ENCODE data around the gene AGAP3. TPM values are rescaled to one million over a fixed set of nuclear protein-coding genes. Genes with fewer than 3 reads are reported as not detected.

Gene AGAP3
- total RNA-seq, 2 donors from 2014 or later, result 50.8 to 64.0 TPM

DNA sequence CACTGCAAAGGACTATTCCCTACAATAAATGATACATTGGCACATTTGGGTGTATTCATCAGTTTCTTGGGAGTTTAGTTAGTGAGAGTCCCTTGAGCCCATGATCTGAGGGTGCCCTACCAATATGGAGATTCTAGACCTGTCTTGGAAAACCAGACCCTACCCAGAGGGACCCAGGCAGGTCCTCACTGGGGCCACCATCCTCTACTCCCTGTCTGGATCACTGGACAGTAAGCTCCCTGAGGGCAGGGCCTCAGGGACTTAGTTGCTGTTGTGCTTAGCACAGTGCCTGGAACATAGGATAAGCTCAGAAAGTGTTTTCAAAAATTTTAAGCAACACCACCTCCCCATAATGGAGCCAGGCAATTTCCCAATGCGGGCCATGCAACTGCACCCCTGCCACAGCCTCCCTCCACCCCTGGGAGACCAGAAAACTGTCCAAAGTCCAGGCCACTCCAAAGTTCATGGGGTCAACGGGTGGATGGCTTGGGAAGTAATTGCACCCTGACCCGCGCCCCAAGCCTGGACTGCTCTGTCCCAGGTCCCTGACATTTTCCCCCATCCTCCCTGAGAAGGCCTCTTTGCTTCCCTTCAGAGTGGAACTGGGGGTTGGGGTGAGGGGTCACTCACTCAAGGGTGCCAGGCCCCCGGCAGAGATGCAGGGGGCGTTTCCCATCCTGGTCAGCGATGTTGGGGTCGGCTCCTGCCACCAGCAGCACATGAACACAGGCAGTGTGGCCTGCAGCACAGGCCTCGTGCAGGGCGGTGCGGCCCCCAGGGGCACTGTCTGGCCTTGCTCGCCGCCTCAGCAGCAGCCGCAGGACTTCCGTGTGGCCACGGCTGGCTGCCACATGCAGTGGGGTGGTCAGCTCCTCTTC is 99.7 kb downstream of the AGAP3 start:
- ATAC-seq, result no peak
- no peak for DNase-seq

DNA sequence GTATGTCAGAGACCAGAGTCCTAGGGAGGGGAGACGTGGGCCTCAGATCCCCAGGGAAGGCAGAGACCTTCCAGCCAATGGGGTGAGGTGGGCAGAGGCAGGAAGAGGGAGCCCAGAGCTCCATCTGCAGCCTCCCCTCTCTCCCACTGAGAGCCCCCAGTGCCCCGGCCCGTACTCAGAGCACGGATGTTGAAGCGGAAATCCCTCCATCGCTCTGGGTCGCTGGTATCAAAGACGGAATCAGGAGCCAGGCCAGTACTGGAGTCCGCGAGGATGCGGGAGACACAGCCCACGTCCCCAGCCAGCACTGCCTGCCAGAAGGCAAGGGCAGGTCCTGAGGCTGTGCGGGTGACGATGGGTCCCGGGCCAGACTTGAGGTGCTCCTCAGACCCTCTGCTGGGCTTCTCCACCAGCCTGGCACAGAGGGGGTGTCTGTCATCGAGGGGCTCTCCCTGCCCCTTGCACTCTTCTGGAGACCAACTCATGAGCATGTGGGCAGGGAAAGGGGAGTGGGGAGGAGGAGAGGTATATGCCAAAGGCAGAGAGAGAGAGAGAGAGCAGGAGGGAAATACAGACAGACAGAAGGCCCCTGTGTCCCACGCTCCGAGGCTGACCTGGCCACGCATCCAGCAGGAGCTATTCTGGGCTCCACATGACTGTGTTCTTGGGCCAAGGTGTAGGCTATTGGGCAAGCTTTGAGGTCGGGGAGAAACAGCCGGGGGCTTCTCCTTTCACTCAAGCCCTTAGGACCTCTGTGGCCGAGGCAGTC is 100.5 kb downstream of the AGAP3 start, which contains the start of gene ASB10:
ASB10 (minus strand) TSS at position 611 of the 769 bp plus-strand sequence; CDS start at position 491, 120 bp downstream.
- DNase-seq, result no peak
- intact Hi-C loops (cut with DNase I, micrococcal nuclease), result no loop called here
- ATAC-seq, result no peak

More for the DNA sequence above, 99.7 kb downstream of the AGAP3 start:
- intact Hi-C loops (cut with DNase I, micrococcal nuclease), result no loop called here

DNA sequence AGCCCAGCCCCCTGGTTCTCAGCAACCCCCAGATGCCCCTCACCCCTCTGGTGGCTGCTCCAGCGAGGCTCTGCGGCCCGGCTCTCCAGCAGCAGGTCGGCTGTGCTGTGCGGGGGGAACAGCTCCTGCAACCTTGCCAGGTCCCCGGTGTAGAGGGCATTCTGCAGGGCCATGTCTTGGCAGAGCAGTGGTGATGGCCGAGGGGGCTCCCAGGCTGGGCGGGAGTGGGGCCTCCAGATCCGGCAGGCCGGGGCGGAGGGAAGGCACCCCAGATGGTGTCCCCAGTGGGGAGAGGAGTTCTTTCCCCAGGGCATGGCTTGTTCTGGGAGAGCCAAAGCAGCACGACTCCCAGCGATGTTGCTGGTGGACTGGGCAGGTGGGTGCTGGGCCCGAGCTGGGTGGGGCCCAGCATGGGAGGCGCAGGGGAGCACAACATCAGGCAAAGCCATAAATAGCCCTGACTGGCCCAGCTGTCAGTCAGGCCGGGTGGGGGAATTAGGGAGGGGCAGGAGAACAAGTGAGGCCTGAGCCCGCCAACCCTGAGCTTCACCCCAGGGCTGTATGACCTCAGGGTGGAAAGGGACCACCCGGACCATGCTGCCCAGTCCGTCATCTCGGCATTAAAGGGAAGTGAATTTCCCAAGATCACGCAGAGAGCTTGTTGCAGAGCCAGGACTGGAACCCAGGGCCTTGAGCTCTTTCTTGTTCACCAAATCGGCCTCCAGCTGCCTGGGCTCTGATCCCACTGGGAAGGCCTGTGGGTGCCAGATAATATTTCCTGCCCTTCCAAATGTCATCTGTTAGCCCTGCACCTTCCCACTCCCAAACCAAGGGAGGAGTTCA is 101.4 kb downstream of the AGAP3 start:
- no peak for ATAC-seq
- no peak for DNase-seq
- intact Hi-C loops (cut with DNase I, micrococcal nuclease), result loop anchor here in 1 of 2 donors (2.0 kb wide), 1 partner anchor 33 kb away; no protein-coding TSS in a partner anchor

DNA sequence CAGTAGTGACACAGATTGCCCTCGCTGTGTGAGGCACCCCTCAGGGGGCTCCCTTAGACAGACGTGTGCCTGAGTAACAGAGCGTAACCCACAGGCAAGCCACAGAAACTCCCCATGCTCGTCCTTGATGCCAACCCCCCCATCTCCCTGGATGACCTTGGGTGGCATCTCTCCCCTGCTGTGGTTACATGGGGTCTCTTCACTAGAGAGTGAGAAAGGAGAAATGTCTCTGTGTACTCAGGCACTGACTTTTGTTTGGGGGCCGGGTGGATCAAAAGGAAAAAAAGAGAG is 101.9 kb downstream of the AGAP3 start:
- intact Hi-C loops (cut with DNase I, micrococcal nuclease), result loop anchor here in 1 of 2 donors (2.0 kb wide), 1 partner anchor 33 kb away; no protein-coding TSS in a partner anchor
- DNase-seq, result no peak
- ATAC-seq, result no peak

DNA sequence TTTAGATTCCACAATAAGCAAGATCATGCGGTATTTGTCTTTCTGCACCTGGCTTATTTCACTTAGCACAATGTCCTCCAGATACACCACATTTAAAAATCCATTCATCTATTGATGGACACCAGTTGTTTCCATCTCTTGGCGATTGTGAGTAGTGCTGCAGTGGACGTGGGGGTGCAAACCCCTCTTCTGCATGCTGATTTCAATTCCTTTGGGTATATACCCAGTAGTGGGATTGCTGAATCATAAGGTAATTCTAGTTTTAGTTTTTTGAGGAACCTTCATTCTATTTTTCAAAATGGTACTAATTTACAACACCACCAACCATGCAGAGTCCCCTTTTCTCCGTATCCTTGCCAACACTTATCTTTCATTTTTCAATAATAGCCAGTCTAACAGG is 102.8 kb downstream of the AGAP3 start:
- intact Hi-C loops (cut with DNase I, micrococcal nuclease), result loop anchor here in 1 of 2 donors (2.0 kb wide), 1 partner anchor 34 kb away; no protein-coding TSS in a partner anchor
- no peak for DNase-seq
- ATAC-seq, result no peak

DNA sequence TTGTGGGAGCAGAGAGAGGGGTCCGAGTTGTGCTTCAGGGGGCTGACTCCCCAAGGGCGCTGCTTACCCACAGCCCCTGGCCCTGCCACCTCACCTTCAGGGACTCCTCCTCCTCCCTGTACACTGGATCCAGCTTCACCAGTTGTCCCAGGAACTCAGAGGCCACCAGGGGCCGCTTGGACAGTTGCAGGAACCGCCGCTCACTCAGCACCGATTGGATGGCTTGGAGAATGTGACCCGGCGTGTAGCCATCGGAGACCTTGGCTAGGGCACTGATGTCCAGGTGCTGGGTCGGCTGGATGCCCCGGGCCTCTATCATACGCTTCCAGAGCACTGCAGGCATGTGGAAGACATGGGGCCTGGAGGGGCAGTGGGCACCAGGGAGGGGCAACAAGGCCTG is 105.3 kb downstream of the AGAP3 start:
- intact Hi-C loops (cut with DNase I, micrococcal nuclease), result no loop called here
- DNase-seq (no peak), ATAC-seq (no peak)

DNA sequence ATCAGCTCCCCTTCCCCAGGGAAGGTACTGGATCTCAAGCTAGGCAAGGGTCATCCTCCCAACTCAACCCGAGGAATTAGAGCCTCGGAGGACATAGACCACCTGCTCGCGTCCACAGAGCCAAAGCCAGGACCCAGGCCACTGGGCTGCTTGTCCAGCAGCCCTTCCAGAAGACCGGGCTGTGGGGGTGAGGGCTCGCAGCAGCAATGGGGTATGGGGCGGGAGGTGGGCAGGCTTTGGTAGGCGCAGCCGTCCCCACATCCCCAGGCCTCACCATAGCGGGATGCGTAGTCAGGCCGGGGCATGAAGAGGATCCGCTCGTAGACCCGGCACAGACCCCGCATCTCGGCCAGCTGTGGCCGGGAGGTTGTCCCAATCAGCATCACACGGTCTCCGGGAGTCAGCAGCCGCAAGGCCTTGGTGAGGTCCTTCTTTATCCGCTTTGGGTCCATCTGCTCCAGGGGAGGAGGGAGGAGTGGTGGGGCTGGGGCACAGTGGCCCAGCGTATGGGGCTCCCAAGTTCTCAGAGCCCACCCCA is 105.8 kb downstream of the AGAP3 start:
- no peak for DNase-seq
- no peak for ATAC-seq
- intact Hi-C loops (cut with DNase I, micrococcal nuclease), result no loop called here

DNA sequence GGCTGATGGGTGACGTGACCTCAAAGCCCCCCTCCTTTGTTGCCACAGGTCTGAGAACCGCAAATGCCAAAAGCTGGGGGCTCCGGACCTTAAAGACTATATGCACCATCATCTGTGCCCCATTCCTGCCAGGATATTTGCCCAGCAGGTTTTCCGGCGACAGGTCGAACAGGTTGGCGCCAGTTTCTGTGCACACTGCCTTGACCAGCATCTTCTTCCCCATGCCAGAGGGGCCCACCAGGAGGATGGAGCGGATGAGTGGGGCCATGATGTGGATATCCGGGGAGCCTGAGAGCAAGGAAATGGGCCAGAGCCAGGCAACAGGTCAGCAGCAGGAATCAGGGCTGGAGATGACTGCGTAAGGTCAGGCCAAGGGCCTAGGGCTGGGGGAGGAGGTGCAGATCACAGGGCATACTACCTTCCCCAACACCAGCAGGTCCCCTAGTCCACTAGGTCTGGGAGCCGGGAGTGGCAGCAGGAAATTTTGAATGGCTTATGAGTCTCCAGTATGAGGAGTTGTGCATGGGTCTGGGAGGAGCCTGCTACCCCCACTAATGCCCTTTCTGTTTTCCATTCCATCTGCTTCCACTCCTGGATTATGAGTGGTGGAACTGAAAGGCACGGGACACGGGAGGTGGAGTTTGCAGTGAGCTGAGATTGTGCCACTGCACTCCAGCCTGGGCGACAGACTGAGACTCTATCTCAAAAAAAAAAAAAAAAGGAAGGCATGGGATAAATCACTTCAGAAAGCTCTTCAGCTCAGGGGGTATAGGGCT is 107.1 kb downstream of the AGAP3 start:
- ATAC-seq (no peak), DNase-seq (no peak)
- intact Hi-C loops (cut with DNase I, micrococcal nuclease), result no loop called here

Other genes starting within 250 kb of the AGAP3 start
- 100 to 1,000 TPM; 566 to 682 TPM for gene AOC1, start 234.0 kb upstream of the AGAP3 start, total RNA-seq
- gene KCNH2, start 108.2 kb upstream of the AGAP3 start, total RNA-seq, result 10 to 100 TPM in 1 of 2 donors, under 1 TPM in 1; 0.92 to 10.4 TPM
- 1 to 10 TPM; 2.7 to 5.4 TPM for gene NOS3, start 95.5 kb upstream of the AGAP3 start, total RNA-seq
- under 1 TPM in 1 of 2 donors, not detected in 1; 0.22 TPM for gene ATG9B, start 62.0 kb upstream of the AGAP3 start, total RNA-seq
- 10 to 100 TPM; 25.3 to 40.0 TPM for gene ABCB8, start 58.0 kb upstream of the AGAP3 start, total RNA-seq
- gene ASIC3, start 37.9 kb upstream of the AGAP3 start, total RNA-seq, result 1 to 10 TPM; 1.4 to 2.3 TPM
- gene CDK5, start 28.6 kb upstream of the AGAP3 start, total RNA-seq, result 10 to 100 TPM; 12.8 to 15.1 TPM
- gene SLC4A2, start 26.9 kb upstream of the AGAP3 start, total RNA-seq, result 10 to 100 TPM; 76.7 to 97.4 TPM
- 100 to 1,000 TPM in 1 of 2 donors, 10 to 100 TPM in 1; 82.0 to 108 TPM for gene FASTK, start 5.7 kb upstream of the AGAP3 start, total RNA-seq
- gene TMUB1, start 3.0 kb upstream of the AGAP3 start, total RNA-seq, result 10 to 100 TPM; 72.4 to 80.7 TPM
- gene GBX1, start 81.2 kb downstream of the AGAP3 start, total RNA-seq, result not detected
- not detected for gene ASB10, start 100.8 kb downstream of the AGAP3 start, total RNA-seq
- not detected for gene H2BK1, start 124.0 kb downstream of the AGAP3 start, total RNA-seq
- gene ABCF2, start 140.7 kb downstream of the AGAP3 start, total RNA-seq, result 10 to 100 TPM; 27.9 to 28.0 TPM
- 10 to 100 TPM; 46.8 to 48.8 TPM for gene CHPF2, start 146.0 kb downstream of the AGAP3 start, total RNA-seq
- 1 to 10 TPM; 4.3 to 9.8 TPM for gene SMARCD3, start 162.2 kb downstream of the AGAP3 start, total RNA-seq